ENCODE data around the gene PMP22.

Gene PMP22

GRCh38 chr17:15257796-15258512 lies 7.2 kb downstream of the PMP22 start:
- in situ Hi-C loops (cut with MboI; ENCODE audit: low sequenced_read_pairs) = loop anchor here (25.0 kb wide), 1 partner anchor 254 kb away; no protein-coding TSS in a partner anchor

- in situ Hi-C loops (cut with MboI; ENCODE audit: low sequenced_read_pairs) = loop anchor here (25.0 kb wide), 1 partner anchor 255 kb away; no protein-coding TSS in a partner anchor
Measured at GRCh38 chr17:15257258-15257788, 7.8 kb downstream of the PMP22 start.

GRCh38 chr17:15256689-15257088 lies 8.4 kb downstream of the PMP22 start:
- in situ Hi-C loops (cut with MboI; ENCODE audit: low sequenced_read_pairs) = loop anchor here (25.0 kb wide), 1 partner anchor 256 kb away; no protein-coding TSS in a partner anchor

GRCh38 chr17:15255713-15256454 lies 9.2 kb downstream of the PMP22 start:
- in situ Hi-C loops (cut with MboI; ENCODE audit: low sequenced_read_pairs) = loop anchor here (25.0 kb wide), 1 partner anchor 256 kb away; no protein-coding TSS in a partner anchor

GRCh38 chr17:15250135-15250860 lies 14.8 kb downstream of the PMP22 start:
- in situ Hi-C loops (cut with MboI; ENCODE audit: low sequenced_read_pairs) = loop anchor here (25.0 kb wide), 1 partner anchor 262 kb away; no protein-coding TSS in a partner anchor

GRCh38 chr17:15249487-15249886 lies 15.6 kb downstream of the PMP22 start:
- in situ Hi-C loops (cut with MboI; ENCODE audit: low sequenced_read_pairs) = no loop called here

- in situ Hi-C loops (cut with MboI; ENCODE audit: low sequenced_read_pairs) = no loop called here
Measured at GRCh38 chr17:15247891-15248529, 17.1 kb downstream of the PMP22 start.

GRCh38 chr17:15245054-15245453 lies 20.1 kb downstream of the PMP22 start:
- in situ Hi-C loops (cut with MboI; ENCODE audit: low sequenced_read_pairs) = no loop called here

GRCh38 chr17:15240644-15241043 lies 24.5 kb downstream of the PMP22 start:
- in situ Hi-C loops (cut with MboI; ENCODE audit: low sequenced_read_pairs) = no loop called here

GRCh38 chr17:15239491-15239890 lies 25.6 kb downstream of the PMP22 start:
- in situ Hi-C loops (cut with MboI; ENCODE audit: low sequenced_read_pairs) = no loop called here

GRCh38 chr17:15238676-15239422 lies 26.3 kb downstream of the PMP22 start:
- in situ Hi-C loops (cut with MboI; ENCODE audit: low sequenced_read_pairs) = no loop called here

GRCh38 chr17:15238057-15238456 lies 27.1 kb downstream of the PMP22 start:
- in situ Hi-C loops (cut with MboI; ENCODE audit: low sequenced_read_pairs) = no loop called here

- in situ Hi-C loops (cut with MboI; ENCODE audit: low sequenced_read_pairs) = no loop called here
Measured at GRCh38 chr17:15237106-15237425, 28.1 kb downstream of the PMP22 start.

GRCh38 chr17:15236281-15237105 lies 28.6 kb downstream of the PMP22 start:
- in situ Hi-C loops (cut with MboI; ENCODE audit: low sequenced_read_pairs) = no loop called here

GRCh38 chr17:15233971-15234370 lies 31.2 kb downstream of the PMP22 start:
- in situ Hi-C loops (cut with MboI; ENCODE audit: low sequenced_read_pairs) = no loop called here

- in situ Hi-C loops (cut with MboI; ENCODE audit: low sequenced_read_pairs) = no loop called here
Measured at GRCh38 chr17:15233022-15233805, 31.9 kb downstream of the PMP22 start.

- in situ Hi-C loops (cut with MboI; ENCODE audit: low sequenced_read_pairs) = no loop called here
Measured at GRCh38 chr17:15232517-15232915, 32.6 kb downstream of the PMP22 start.

- in situ Hi-C loops (cut with MboI; ENCODE audit: low sequenced_read_pairs) = no loop called here
Measured at GRCh38 chr17:15231851-15232516, 33.1 kb downstream of the PMP22 start.
